CD4-positive, alpha-beta T cell treated with Interleukin-21 for 1 hour (primary cell): ENCODE measurements around the gene HRK.
"Not testable (repeated sequence)": the region's sequence is repeated elsewhere in the genome, so short reads cannot be mapped to it uniquely, and the experiment has no call there.

Experiments
- DNase-seq: peaks from one replicate; pipeline ENCODE4 v3.0.0-alpha.2; 2020

Gene HRK

GRCh38 chr12:116818341-116818856 lies 62.8 kb downstream of the HRK start:
- DNase-seq: peak; percentile 4

- DNase-seq: not testable (repeated sequence)
Measured at GRCh38 chr12:116814766-116815165, 66.5 kb downstream of the HRK start.

GRCh38 chr12:116813271-116814041 lies 67.8 kb downstream of the HRK start:
- no peak for DNase-seq

GRCh38 chr12:116812238-116812637 lies 69.0 kb downstream of the HRK start:
- DNase-seq: no peak

GRCh38 chr12:116808113-116809105 lies 72.8 kb downstream of the HRK start:
- DNase-seq: no peak

GRCh38 chr12:116807546-116807945 lies 73.7 kb downstream of the HRK start:
- DNase-seq: no peak

- DNase-seq: no peak
Measured at GRCh38 chr12:116806845-116807440, 74.3 kb downstream of the HRK start.
